Measurements from ENCODE around the gene SIAH3.

GRCh38 chr13:45899406-45899805 lies 47.9 kb upstream of the SIAH3 start:
- TF ChIP-seq CTCF (tag by site-specific recombination; IDR thresholded peaks at IDR 0.05) (no peak), ZNF501 (tag by site-specific recombination; IDR thresholded peaks at IDR 0.05) (no peak), ZNF121 (tag by site-specific recombination; IDR thresholded peaks at IDR 0.05) (no peak)
